HG02852 (cell line): ENCODE measurements around the gene NAGLU.

Experiments
- ATAC-seq: cut with Tn5 transposase; IDR thresholded peaks from one replicate; pipeline ENCODE4 v1.9.1; 2021; ENCODE audit warnings: mild to moderate bottlenecking, moderate library complexity; ENCODE audit not compliant: unreplicated experiment

The NAGLU gene

GRCh38 chr17:42586514-42587230, 50.6 kb downstream of the NAGLU start:
- no peak for ATAC-seq

GRCh38 chr17:42590886-42591285, 54.8 kb downstream of the NAGLU start:
- ATAC-seq, result no peak

- ATAC-seq, result no peak
Measured at GRCh38 chr17:42591411-42591810, 55.4 kb downstream of the NAGLU start.
